Hematopoietic multipotent progenitor cell treated with erythropoietin and hydrocortisone succinate and interleukin-3 and kit ligand, for 17 days (in vitro differentiated cells): ENCODE data around the gene JAKMIP2.

Experiments
- DNase-seq: peaks from one replicate; pipeline ENCODE4 v3.0.0-alpha.2; 2015; ENCODE audit warnings: low spot score

JAKMIP2 gene

DNA sequence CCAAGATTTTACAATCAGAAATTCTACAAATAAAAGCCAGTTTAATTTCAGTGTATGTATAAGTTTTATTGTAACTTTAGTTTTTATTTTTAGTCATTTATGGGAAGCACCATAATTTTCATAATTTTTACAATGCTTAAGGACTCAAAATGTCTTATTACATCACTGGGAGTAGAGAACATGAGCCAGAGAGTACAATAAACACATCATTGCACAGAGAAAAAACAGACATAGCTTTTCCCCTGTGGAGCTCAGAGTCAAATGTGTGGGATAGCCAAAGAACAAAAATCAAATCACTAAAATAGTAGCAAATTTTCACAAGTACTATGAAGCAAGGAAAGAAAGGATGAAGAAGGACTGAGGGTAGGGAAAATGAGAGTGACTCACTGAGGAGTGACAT is 5.5 kb upstream of the JAKMIP2 start:
- no peak for DNase-seq

DNA sequence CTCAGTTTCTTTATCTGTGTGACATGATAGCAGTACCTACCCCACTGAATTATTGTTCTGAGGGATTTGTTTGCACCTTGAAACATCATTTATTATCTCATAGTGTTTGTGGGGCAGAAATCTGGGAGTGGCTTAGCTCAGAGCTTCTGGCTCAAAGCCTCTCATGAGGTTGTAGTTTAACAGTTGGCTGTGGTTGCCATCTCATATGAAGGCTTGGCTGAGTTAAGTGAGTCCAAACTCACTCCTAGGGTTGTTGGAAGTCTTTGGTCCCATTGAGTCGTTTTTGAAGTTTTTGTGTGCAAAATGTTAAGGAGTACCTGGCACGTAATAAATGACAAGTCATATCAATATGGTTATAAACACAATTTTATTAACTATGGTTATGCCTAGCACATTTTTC is 3.6 kb upstream of the JAKMIP2 start:
- DNase-seq: no peak

DNA sequence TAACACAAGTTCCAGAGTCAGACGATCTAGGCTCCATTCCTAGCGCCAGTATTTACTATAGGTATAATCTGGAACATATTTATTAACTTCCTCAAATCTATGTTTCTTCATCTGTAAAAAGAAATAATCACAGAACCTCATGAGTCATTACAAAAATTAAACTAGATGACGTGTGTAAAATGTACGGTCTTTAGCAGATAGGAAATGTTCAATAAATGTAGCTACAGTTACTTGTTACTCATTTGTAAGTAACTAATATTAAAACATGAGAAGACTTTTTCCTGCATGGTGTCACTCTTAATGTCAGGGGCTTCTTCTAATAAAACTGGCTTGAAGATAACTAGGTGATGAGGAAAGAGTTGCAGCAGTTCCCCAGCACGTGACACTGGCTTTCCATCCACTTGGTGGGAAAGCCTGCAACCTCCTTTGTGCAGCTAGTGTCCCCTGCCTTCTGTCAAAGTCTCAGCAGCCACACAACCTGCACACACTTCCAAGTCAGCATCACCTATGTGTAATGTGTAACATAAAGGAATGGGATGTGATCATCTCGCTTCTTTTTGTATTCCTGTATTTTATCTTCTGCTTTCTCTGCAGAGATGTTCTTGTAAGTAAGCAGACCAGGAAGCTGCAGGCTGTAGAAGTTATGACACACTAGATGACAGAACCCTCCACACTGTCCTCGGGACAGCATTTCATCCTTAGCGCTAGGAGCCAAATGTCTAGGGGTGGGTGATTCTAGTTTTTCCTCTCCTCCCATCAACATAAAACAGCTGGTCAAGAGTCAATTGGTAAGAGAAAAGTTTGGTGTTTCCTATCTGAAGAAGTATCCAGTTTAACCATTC is 1.8 kb upstream of the JAKMIP2 start:
- DNase-seq: no peak

GRCh38 chr5:147780924-147781573 is 1.5 kb downstream of the JAKMIP2 start:
- no peak for DNase-seq

GRCh38 chr5:147779694-147780093 is 2.8 kb downstream of the JAKMIP2 start:
- DNase-seq: no peak

DNA sequence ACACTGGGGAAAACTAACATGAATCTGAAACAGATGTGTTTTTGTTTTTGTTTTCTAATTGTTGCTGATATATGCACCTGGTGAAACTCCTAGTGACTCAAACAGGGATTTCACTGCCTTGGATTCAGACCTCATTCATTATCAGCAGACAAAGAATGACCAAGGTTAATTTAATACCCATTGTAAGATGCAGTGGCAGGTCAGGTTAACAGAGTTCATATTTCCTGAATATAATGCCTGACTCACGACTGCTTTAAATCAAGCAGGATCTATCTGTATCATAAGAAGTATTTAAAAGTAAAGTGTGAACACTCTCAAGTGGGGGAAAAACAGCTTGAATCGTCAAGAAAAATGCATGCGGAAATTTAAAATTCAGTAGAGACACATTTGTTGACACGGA is 5.5 kb downstream of the JAKMIP2 start:
- no peak for DNase-seq

DNA sequence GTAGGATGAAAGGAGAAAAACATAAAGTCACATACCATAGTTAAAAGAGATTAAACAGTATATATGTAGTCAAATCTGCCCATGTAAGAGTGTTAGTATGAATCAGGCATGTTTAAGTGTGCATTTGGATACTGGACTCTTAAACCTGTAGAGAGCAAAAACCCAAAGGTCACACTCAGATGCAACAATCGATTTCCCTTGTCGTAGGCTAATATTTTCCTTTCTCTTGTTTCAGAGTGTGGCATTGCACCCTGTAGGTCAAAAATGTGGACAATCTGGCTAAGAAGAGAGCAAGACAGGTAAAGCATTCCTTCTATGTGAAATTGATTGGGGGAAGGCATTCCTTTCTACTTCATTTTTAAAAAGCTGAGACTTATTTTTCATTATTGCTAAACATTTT is 8.9 kb downstream of the JAKMIP2 start:
- no peak for DNase-seq

DNA sequence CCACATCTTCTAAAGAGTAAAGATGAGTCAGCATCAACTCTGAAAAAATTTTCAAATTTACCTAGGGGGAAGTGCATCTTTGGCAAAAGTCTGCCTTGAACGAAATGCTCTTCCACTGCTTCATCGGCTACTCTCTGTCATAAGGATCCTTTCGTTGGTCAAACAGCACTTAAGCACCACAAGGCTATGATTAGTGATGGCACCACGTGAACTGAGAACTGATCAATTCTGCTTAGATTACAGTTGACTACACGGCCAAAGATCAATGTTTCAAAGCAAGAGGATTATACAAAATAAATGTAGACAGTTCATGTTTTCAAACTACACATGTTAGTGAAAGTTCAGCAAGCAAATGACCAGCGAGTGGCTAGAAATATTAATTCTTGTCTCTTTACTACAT is 9.4 kb downstream of the JAKMIP2 start:
- no peak for DNase-seq

- DNase-seq: no peak
These were observed 15.5 kb downstream of the JAKMIP2 start for GRCh38 chr5:147767048-147767447.

- no peak for DNase-seq
These were observed 18.6 kb downstream of the JAKMIP2 start for GRCh38 chr5:147763791-147764525.

DNA sequence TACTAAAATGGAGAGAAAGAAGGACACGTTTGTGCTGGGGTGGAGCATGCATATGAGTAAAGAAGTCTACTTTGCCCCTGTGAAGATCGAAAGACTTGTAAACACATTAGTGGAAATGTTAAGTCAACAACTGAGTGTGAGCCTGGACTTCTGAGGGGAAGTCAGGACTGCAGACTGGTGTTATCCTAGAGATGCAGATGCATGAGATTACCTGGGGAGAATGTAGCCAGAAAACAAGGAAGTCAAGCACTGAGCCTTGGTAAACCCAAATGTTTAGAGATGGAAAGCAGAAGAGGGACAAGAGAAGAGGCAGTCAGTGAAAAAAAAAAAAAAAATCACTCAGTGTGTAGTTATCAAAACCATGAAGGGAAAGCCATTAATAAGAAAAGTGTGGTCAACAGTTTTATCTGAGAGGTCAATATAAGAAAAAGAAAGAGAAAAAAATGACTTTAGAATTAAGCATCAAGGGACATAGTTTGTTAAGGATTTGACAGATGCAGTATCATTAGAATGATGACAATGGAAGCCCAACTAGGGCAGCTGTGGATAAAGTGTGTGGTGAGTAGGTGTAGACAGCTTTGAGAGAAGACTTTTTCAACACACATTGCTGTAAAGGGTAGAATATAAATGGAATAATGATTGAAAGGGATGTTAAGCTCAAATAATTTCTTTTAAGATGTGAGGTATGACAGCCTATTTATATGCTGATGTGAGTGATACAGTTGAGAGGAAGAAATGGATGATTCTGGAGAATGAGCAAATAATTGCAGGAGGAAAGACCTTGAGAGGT is 22.2 kb downstream of the JAKMIP2 start:
- no peak for DNase-seq

DNA sequence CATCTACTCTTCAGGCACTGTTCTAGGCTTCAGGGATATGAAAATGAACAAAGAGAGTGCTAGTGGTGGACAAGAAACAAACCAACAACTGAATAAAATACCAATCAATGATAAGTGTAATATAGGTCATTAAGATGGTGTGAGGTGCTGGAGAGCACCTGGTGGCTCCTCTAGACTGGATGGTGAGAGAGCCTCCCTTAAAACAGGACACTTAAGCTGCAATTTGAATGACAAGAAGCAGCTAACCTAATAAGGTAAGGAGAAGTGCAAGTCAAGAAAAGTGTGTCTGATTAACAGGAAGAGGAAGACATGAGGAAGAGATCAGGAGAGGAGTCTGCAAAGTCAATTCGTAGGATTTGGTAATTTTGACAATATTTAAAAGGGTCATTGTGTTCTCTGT is 23.1 kb downstream of the JAKMIP2 start:
- no peak for DNase-seq

DNA sequence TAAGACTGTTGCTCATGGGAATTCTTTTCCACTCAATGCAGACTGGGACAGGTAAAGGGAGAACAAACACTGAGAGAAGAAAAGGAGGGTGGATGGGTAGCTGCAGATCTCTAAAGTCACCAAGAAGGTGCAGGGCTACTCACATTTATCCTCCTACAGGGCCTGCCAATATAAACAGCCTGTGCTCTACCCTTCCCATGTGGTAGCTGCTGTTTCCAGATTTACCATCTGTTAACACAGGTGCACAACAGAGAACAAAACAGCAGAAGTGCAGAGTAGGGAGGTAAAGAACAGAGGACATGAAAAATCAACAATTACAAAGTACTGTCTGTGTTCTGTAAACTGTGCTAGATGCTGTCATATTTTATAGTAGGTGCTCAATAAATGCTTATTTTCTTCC is 26.0 kb downstream of the JAKMIP2 start:
- DNase-seq: no peak

GRCh38 chr5:147754372-147755122 is 28.0 kb downstream of the JAKMIP2 start:
- no peak for DNase-seq

DNA sequence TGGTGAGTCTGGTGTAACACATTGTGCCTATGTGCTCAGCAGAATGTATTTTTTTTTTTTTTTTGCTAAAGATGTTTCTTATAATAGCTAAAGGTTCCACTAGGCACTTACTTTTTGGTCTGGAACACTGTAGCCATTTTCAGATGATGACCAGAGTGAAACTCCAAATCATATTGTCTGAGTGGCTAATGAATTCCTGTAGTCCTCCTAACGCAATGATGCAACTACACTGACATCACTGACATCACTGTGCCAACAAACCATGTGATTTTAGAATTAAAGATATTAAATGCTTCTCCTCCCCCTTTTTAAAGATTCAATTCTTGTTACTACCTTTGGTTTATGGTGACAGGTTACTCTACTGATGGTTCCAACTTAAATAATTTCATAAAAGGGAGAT is 28.8 kb downstream of the JAKMIP2 start:
- DNase-seq: no peak

DNA sequence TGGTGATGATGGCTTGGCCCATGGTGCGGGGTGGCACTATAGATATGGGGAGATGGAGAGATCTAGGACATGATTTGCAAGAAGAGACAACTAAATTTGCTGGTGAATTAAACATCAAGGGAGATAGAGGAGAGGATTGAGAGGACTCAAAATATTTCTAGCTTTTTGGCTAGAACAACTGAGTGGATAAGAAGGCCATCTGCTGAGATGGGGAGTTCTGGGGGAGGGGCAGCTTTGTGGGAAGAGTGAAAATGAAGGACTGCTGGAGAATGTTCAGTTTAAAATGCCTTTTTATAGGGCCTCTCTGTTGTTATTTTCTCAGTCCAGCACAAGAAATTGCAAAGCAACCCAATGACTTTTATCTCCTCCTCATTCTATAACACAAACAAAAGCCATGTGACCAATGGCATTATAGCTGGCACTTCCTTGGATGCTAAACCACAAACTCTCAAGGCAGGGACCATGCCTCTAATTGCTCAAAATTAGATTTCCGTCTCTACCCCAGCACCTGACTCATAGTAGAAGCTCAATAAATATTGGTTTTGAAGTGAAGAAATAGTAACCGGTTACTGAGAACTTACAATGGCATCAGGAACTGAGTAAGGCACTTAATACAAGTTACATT is 29.8 kb downstream of the JAKMIP2 start:
- no peak for DNase-seq

DNA sequence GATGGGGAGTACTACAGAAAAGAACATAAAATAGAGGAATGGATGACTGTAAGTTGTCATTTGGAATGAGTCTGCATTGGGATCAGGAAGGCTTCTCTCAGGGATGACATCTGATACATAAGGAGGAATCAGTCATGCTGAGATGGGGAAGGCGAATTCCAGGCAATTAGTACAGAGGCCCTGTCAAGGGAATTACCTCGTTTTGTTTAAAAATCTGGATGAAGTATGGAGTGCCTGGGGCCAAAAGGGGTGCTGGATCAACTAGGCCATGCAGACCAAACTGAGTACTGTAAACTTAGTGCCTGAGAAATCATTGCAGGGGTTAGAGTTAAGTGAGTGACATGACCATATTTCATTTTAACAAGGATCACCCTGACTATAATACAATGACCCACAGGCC is 30.5 kb downstream of the JAKMIP2 start:
- no peak for DNase-seq

DNA sequence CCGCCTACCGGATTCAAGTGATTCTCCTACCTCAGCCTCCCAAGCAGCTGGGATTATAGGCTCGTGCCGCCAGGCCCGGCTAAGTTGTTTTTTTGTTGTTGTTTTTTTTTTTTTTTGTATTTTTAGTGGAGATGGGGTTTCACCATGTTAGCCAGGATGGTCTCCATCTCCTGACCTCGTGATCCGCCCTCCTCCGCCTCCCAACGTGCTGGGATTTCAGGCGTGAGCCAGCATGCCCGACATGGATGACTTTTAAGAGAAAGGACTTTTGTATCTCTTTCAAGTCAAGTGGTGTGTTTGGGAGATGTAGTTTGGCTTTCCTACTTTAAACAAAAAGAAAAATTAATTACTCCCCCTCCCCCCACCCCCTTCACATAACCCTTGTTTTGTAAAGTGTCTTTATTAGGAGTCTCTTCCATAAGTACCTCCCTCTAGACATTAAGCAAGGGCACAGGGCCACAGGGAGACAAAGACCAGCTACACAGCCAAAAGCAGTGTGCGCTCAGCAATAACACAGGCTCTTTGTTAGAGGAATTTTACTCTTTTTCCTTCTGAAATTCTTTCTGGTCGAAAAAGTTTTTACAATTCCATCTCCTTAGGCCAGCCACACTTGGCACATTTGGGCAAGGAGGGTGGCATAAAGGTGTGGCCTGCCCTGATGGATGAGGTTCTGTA is 31.2 kb downstream of the JAKMIP2 start:
- DNase-seq: no peak

- DNase-seq: no peak
These were observed 32.5 kb downstream of the JAKMIP2 start for GRCh38 chr5:147750065-147750464.

GRCh38 chr5:147748590-147748989 is 33.9 kb downstream of the JAKMIP2 start:
- DNase-seq: no peak
